HL-60 (cell line): ENCODE results near the gene TRAF3IP3.

Source experiments
- DNase-seq, 2 experiments: peaks; one replicate each; pipeline ENCODE4 v3.0.0-alpha.2; 2010 to 2020; ENCODE audit warnings: low read depth in 1 of 2, low spot score in 1 of 2
- H3K27ac ChIP-seq: fragments of 250-450 bp; sonication (Bioruptor Pico); replicated peaks from 2 replicates; pipeline ENCODE4 v1.5.1; 2020; ENCODE audit warnings: mild to moderate bottlenecking, moderate library complexity
- H3K27me3 ChIP-seq: fragments of 250-450 bp; sonication (Bioruptor Pico); 2 replicates; pipeline ENCODE4 v1.5.1; 2021; ENCODE audit warnings: mild to moderate bottlenecking, moderate library complexity; ENCODE audit not compliant: insufficient read depth, poor library complexity, severe bottlenecking
- H3K4me3 ChIP-seq: replicated peaks from 2 replicates; pipeline ENCODE4 v1.5.1; 2011; ENCODE audit warnings: mild to moderate bottlenecking, control low read depth, low read length; ENCODE audit not compliant: insufficient read depth
- GABPA ChIP-seq: IDR thresholded peaks from 2 replicates; pipeline ENCODE4 v1.6.1; 2012; ENCODE audit warnings: low read depth
- POLR2AphosphoS5 ChIP-seq: IDR thresholded peaks from 2 replicates; pipeline ENCODE4 v1.6.1; 2012; ENCODE audit warnings: low read depth
- SPI1 ChIP-seq: IDR thresholded peaks from 2 replicates; pipeline ENCODE4 v1.6.1; 2012; ENCODE audit warnings: low read depth, mild to moderate bottlenecking, borderline replicate concordance
- TF ChIP-seq, protein P1 (sequence below): IDR thresholded peaks from 2 replicates; pipeline ENCODE4 v1.6.1; 2012; ENCODE audit warnings: low read depth; ENCODE audit not compliant: insufficient replicate concordance
- TF ChIP-seq, protein P2 (sequence below): IDR thresholded peaks from one replicate; pipeline ENCODE4 v1.5.1; 2011; ENCODE audit warnings: low read length, control low read depth, inconsistent platforms; ENCODE audit not compliant: insufficient read depth

TRAF3IP3 gene

GRCh38 chr1:209820986-209821385 lies 65.1 kb downstream of the TRAF3IP3 start:
- H3K27ac ChIP-seq = no peak overlapping the region
- H3K27me3 ChIP-seq = no peaks in the 10 kb centered on the region
- no peak overlapping the region for H3K4me3 ChIP-seq
- no peak for DNase-seq
- TF ChIP-seq GABPA (no peak), POLR2AphosphoS5 (no peak), SPI1 (no peak)
- TF ChIP-seq, protein P1, sequence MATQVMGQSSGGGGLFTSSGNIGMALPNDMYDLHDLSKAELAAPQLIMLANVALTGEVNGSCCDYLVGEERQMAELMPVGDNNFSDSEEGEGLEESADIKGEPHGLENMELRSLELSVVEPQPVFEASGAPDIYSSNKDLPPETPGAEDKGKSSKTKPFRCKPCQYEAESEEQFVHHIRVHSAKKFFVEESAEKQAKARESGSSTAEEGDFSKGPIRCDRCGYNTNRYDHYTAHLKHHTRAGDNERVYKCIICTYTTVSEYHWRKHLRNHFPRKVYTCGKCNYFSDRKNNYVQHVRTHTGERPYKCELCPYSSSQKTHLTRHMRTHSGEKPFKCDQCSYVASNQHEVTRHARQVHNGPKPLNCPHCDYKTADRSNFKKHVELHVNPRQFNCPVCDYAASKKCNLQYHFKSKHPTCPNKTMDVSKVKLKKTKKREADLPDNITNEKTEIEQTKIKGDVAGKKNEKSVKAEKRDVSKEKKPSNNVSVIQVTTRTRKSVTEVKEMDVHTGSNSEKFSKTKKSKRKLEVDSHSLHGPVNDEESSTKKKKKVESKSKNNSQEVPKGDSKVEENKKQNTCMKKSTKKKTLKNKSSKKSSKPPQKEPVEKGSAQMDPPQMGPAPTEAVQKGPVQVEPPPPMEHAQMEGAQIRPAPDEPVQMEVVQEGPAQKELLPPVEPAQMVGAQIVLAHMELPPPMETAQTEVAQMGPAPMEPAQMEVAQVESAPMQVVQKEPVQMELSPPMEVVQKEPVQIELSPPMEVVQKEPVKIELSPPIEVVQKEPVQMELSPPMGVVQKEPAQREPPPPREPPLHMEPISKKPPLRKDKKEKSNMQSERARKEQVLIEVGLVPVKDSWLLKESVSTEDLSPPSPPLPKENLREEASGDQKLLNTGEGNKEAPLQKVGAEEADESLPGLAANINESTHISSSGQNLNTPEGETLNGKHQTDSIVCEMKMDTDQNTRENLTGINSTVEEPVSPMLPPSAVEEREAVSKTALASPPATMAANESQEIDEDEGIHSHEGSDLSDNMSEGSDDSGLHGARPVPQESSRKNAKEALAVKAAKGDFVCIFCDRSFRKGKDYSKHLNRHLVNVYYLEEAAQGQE = no peak
- TF ChIP-seq, protein P2, sequence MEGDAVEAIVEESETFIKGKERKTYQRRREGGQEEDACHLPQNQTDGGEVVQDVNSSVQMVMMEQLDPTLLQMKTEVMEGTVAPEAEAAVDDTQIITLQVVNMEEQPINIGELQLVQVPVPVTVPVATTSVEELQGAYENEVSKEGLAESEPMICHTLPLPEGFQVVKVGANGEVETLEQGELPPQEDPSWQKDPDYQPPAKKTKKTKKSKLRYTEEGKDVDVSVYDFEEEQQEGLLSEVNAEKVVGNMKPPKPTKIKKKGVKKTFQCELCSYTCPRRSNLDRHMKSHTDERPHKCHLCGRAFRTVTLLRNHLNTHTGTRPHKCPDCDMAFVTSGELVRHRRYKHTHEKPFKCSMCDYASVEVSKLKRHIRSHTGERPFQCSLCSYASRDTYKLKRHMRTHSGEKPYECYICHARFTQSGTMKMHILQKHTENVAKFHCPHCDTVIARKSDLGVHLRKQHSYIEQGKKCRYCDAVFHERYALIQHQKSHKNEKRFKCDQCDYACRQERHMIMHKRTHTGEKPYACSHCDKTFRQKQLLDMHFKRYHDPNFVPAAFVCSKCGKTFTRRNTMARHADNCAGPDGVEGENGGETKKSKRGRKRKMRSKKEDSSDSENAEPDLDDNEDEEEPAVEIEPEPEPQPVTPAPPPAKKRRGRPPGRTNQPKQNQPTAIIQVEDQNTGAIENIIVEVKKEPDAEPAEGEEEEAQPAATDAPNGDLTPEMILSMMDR = no peak

DNA sequence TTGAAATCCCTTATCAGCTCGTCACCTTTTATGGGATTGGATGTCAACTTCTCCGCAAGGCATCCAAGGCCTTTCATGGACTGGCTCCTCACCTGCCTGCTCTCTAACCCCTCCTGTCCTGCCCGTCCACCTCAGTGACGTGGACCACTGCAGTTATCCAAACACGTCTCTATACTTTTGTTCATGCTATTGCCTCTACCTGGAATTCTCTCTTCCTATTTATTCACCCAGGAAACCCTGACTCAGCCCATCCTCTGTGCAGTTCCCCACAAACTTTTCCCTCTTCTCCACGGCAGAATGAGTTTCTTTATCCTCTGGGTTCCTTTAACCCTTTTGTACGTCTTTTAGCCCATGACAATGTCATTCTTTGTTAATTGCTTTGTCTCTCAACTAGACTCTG lies 66.9 kb downstream of the TRAF3IP3 start:
- DNase-seq = no peak
- H3K4me3 ChIP-seq = no peak overlapping the region
- H3K27me3 ChIP-seq = no peaks in the 10 kb centered on the region
- TF ChIP-seq GABPA (no peak), SPI1 (no peak), POLR2AphosphoS5 (no peak)
- TF ChIP-seq, protein P2 = no peak
- TF ChIP-seq, protein P1 = no peak
- H3K27ac ChIP-seq = no peak overlapping the region

DNA sequence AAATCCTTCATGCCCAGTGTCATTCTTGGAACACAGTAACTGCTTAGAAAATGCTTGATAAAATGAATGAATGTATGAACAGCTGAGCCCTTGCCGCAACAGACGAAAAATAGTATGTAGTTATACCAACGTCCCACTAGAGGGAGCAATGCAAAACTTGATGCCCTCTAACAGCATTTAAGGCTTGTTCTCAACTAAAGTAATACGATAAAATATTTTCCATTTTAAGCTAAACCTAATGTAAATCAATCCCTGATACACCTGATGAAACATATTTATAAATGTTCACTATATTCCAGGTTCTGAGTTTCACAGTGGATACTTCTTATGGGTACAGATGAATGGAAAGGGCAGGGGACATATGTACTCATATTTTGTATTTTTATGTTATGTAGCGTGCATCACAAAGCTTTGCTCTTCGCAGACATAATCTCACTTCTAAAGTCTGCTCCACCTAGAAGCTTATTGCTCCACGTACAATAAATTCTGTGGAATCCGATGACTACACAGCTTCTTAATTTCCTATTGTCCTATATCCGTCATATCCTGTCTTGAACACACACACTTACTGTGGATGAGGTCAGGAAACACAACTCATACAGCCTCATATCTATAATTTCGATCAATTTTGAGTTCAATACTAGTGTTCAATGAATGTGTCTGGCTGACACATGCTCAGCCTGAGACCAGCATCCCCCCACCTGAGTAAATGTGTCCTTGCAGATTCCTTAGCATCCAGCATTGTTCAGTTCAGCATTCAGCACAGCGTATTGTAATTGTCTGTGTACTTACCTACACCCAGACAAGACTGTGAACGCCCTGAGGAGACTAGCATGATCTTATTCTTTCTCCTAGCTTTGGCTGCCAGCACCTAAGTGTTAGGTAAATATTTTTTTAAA lies 67.5 kb downstream of the TRAF3IP3 start:
- H3K27ac ChIP-seq = no peak overlapping the region
- no peak for TF ChIP-seq GABPA
- TF ChIP-seq, protein P1 = no peak
- TF ChIP-seq, protein P2 = peak; percentile 77
- H3K4me3 ChIP-seq = no peak overlapping the region
- peak in 1 of 2 experiments; percentile 25 for DNase-seq
- no peaks in the 10 kb centered on the region for H3K27me3 ChIP-seq
